Mesendoderm (in vitro differentiated cells): Measurements from ENCODE around the gene TANGO6.

ENCODE experiments used
- DNase-seq: peaks from one replicate; pipeline ENCODE4 v3.0.0; 2013
- H2AK5ac ChIP-seq: 2 replicates; pipeline ENCODE4 v1.6.1; 2013; ENCODE audit warnings: low read length, inconsistent platforms
- H2BK120ac ChIP-seq: 2 replicates; pipeline ENCODE4 v1.6.1; 2013; ENCODE audit warnings: low read depth, mild to moderate bottlenecking, low read length, moderate library complexity, mixed read lengths
- H2BK15ac ChIP-seq: replicated peaks from 2 replicates; pipeline ENCODE4 v1.6.1; 2013; ENCODE audit warnings: low read depth, mild to moderate bottlenecking, moderate library complexity
- H2BK5ac ChIP-seq: 2 replicates; pipeline ENCODE4 v1.6.1; 2013; ENCODE audit warnings: low read length, inconsistent platforms
- H3K18ac ChIP-seq: 2 replicates; pipeline ENCODE4 v1.6.1; 2013; ENCODE audit warnings: mild to moderate bottlenecking, low read length, mixed read lengths
- H3K23ac ChIP-seq: one replicate; pipeline ENCODE4 v1.6.1; 2013; ENCODE audit warnings: low read length
- H3K27ac ChIP-seq: 2 replicates; pipeline ENCODE4 v1.5.1; 2013; ENCODE audit warnings: low read depth, mild to moderate bottlenecking, inconsistent platforms, low read length, moderate library complexity
- H3K27me3 ChIP-seq: 2 replicates; pipeline ENCODE4 v1.6.1; 2013; ENCODE audit warnings: low read length, control low read depth, mild to moderate bottlenecking, inconsistent platforms; ENCODE audit not compliant: insufficient read depth, poor library complexity
- H3K36me3 ChIP-seq: 2 replicates; pipeline ENCODE4 v1.6.1; 2013; ENCODE audit warnings: low read length, inconsistent platforms; ENCODE audit not compliant: control insufficient read depth, insufficient read depth
- H3K4ac ChIP-seq: one replicate; pipeline ENCODE4 v1.6.1; 2013; ENCODE audit warnings: low read depth, mild to moderate bottlenecking, low read length, moderate library complexity
- H3K4me1 ChIP-seq: 2 replicates; pipeline ENCODE4 v1.6.1; 2013; ENCODE audit warnings: low read depth, low read length, inconsistent platforms; ENCODE audit not compliant: control insufficient read depth
- H3K4me2 ChIP-seq: 2 replicates; pipeline ENCODE4 v1.6.1; 2013; ENCODE audit warnings: low read length
- H3K4me3 ChIP-seq: 2 replicates; pipeline ENCODE4 v1.5.1; 2013; ENCODE audit warnings: mild to moderate bottlenecking, low read length
- H3K56ac ChIP-seq: one replicate; pipeline ENCODE4 v1.6.1; 2013; ENCODE audit warnings: low read length
- H3K79me1 ChIP-seq: 2 replicates; pipeline ENCODE4 v1.6.1; 2013; ENCODE audit warnings: low read length, inconsistent platforms
- H3K79me2 ChIP-seq: 2 replicates; pipeline ENCODE4 v1.6.1; 2013; ENCODE audit warnings: mild to moderate bottlenecking, low read length; ENCODE audit not compliant: control insufficient read depth, insufficient read depth
- H3K9ac ChIP-seq: 2 replicates; pipeline ENCODE4 v1.6.1; 2013; ENCODE audit warnings: low read length, inconsistent platforms
- H4K5ac ChIP-seq: one replicate; pipeline ENCODE4 v1.6.1; 2013; ENCODE audit warnings: low read length
- H4K8ac ChIP-seq: one replicate; pipeline ENCODE4 v1.6.1; 2013; ENCODE audit warnings: low read depth, mild to moderate bottlenecking, control low read depth, low read length, moderate library complexity
- WGBS: extraction: QIAGEN DNeasy Blood & Tissue Kit; methylation state at CpG from one replicate; pipeline ENCODE4 v1.1.7; 2013; ENCODE audit warnings: low lambda C conversion rate, missing lambda C conversion rate; ENCODE audit not compliant: insufficient coverage; ENCODE audit errors: extremely low coverage; 5-methylcytosine and 5-hydroxymethylcytosine counted together

Gene TANGO6

DNA sequence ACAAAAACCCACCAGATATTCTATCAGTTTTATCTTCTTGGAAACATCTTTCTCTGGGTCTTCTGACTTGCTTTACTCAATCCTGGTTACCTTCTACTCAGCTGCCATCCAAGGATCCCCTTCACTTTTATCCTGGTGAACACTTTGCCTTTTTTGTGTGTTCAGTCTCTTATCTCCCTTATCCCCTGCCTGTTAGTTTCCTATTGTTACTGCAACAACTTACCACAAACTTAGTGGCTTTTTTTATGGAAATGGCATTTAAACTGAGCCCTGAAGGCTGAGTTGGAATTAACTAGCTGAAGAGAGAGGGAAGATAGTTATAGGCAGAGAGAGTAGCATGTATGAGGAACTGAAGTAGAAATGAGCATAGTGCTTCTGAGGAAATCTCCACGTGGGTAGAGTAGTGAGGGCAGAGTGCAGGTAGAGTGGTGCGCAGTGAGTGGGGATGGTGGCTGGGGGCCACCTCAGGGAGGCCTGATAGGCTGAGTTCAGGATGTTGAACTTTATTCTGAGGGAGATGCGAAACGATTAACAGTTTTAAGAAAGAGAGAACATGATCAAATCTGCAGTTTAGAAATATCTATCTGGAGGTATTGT lies 26.3 kb downstream of the TANGO6 start:
- Histone ChIP-seq H3K79me2 (no peaks in the 10 kb centered on the region), H4K8ac (no peak overlapping the region), H3K4me1 (no peaks in the 10 kb centered on the region), H3K79me1 (no peaks in the 10 kb centered on the region), H3K27ac (no peak overlapping the region), H3K4me3 (no peak overlapping the region), H2BK120ac (no peak overlapping the region), H4K5ac (no peak overlapping the region), H3K56ac (no peak overlapping the region), H3K18ac (no peak overlapping the region), H3K23ac (no peak overlapping the region), H3K4ac (no peak overlapping the region), H2BK15ac (no peak overlapping the region), H3K27me3 (no peaks in the 10 kb centered on the region), H3K36me3 (no peaks in the 10 kb centered on the region), H2AK5ac (no peak overlapping the region), H3K9ac (no peak overlapping the region), H3K4me2 (no peak overlapping the region), H2BK5ac (no peak overlapping the region)
- DNase-seq = no peak
- no CpG with 5 or more reads among the region's 4 CpGs for WGBS

DNA sequence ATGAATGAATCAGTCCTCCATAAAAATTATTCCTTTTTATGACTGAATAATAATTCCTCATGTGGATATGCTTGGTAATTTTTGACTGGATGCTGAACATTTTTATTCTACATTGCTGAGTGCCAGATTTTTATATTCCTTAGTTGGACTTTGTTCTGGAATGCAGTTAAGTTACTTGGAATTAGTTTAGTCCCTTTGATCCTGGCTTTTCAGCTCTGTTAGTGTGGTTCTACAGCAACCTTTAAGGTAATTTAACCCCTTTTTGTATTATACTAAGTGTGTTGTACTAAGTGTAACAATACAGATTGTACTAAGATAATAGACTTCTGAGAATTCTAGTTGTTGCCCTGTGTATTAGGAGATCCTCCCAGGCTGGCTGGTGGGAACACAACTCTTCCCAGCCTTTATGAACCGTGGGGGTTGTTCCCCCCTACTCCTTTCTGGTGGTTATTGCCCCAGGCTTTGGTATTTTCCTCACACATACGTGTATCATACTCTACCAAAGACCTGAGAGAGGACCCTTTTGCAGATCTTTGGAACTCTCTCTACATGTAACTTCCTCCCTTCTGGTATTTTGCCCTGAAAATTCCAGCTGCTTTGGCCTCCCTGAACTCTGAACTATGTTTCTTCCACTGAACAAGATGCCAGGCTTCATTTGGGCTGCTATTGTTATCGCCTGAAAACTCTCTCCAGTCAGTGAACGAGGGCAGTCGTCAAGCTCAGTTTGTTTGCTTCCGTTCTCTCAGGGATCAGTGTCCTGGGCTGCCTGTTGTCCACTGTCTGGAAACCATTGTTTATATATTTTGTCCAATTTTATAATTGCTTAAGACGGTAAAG lies 30.5 kb downstream of the TANGO6 start:
- Histone ChIP-seq H3K9ac (no peak overlapping the region), H3K36me3 (peaks cover 2% of the 10 kb centered on the region), H3K27ac (no peak overlapping the region)

DNA sequence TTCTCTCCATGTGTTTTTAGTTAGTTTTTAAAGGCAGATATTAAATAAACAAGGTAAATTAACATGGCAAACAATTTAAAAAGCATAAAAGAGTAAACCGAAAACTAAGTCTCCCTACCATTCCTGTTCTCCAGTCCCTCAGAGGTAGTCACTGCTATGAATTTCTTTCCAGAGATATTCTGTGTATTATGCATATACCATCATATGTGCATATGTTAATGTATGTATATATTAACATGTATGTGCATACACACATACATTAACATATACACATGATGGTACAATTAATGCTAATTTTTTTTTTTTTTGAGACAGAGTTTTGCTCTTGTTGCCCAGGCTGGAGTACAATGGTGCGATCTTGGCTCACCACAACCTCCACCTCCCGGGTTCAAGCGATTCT lies 32.5 kb downstream of the TANGO6 start:
- DNase-seq = no peak
- Histone ChIP-seq H4K5ac (no peak overlapping the region), H3K4me2 (no peak overlapping the region), H3K27ac (no peak overlapping the region), H3K4ac (no peak overlapping the region), H3K23ac (no peak overlapping the region), H2BK5ac (no peak overlapping the region), H3K79me1 (no peaks in the 10 kb centered on the region), H3K4me3 (no peak overlapping the region), H3K56ac (no peak overlapping the region), H2BK120ac (no peak overlapping the region), H3K79me2 (no peaks in the 10 kb centered on the region), H4K8ac (no peak overlapping the region), H3K36me3 (peaks cover 2% of the 10 kb centered on the region), H2BK15ac (no peak overlapping the region), H3K4me1 (no peaks in the 10 kb centered on the region), H3K18ac (no peak overlapping the region), H3K9ac (no peak overlapping the region), H3K27me3 (no peaks in the 10 kb centered on the region), H2AK5ac (no peak overlapping the region)
- WGBS = no CpG with 5 or more reads among the region's 4 CpGs

More for the DNA sequence above, 30.5 kb downstream of the TANGO6 start:
- Histone ChIP-seq H2AK5ac (no peak overlapping the region), H3K27me3 (no peaks in the 10 kb centered on the region), H2BK120ac (no peak overlapping the region), H3K79me2 (no peaks in the 10 kb centered on the region), H3K4ac (no peak overlapping the region), H4K8ac (no peak overlapping the region), H3K4me1 (no peaks in the 10 kb centered on the region), H3K79me1 (no peaks in the 10 kb centered on the region), H3K23ac (no peak overlapping the region), H3K4me2 (no peak overlapping the region), H3K4me3 (no peak overlapping the region), H4K5ac (no peak overlapping the region), H3K56ac (no peak overlapping the region), H2BK15ac (no peak overlapping the region), H3K18ac (no peak overlapping the region), H2BK5ac (no peak overlapping the region)
- WGBS = no CpG with 5 or more reads among the region's 7 CpGs
- DNase-seq = no peak

DNA sequence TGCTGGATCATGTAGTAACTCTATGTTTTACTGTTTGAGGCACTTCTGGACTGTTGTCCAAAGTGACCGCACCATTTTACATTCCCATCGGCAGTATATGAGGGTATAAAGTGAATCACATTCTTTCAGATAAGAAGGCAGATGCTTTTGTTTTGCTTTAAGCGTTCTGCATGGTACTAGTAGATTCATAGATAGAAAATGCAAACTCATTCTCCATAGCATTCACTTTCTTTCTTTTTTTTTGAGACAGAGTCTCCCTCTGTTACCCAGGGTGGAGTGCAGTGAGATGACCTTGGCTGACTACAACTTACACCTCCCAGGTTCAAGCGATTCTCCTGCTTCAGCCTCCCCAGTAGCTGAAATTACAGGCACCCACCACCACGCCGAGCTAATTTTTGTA lies 40.4 kb downstream of the TANGO6 start:
- no peak overlapping the region for H3K18ac ChIP-seq
- WGBS = no CpG with 5 or more reads among the region's 6 CpGs
- H3K79me1 ChIP-seq = no peaks in the 10 kb centered on the region
- no peak overlapping the region for H2AK5ac ChIP-seq
- no peak for DNase-seq
- no peak overlapping the region for H3K9ac ChIP-seq
- H4K5ac ChIP-seq = no peak overlapping the region
- H2BK15ac ChIP-seq = no peak overlapping the region
- H3K4me1 ChIP-seq = no peaks in the 10 kb centered on the region
- no peak overlapping the region for H3K56ac ChIP-seq
- H4K8ac ChIP-seq = no peak overlapping the region
- no peak overlapping the region for H3K4me3 ChIP-seq
- no peaks in the 10 kb centered on the region for H3K79me2 ChIP-seq
- no peaks in the 10 kb centered on the region for H3K36me3 ChIP-seq
- H3K27me3 ChIP-seq = no peaks in the 10 kb centered on the region
- no peak overlapping the region for H3K4ac ChIP-seq
- no peak overlapping the region for H2BK120ac ChIP-seq
- no peak overlapping the region for H3K23ac ChIP-seq
- H2BK5ac ChIP-seq = no peak overlapping the region
- H3K4me2 ChIP-seq = no peak overlapping the region
- H3K27ac ChIP-seq = no peak overlapping the region

DNA sequence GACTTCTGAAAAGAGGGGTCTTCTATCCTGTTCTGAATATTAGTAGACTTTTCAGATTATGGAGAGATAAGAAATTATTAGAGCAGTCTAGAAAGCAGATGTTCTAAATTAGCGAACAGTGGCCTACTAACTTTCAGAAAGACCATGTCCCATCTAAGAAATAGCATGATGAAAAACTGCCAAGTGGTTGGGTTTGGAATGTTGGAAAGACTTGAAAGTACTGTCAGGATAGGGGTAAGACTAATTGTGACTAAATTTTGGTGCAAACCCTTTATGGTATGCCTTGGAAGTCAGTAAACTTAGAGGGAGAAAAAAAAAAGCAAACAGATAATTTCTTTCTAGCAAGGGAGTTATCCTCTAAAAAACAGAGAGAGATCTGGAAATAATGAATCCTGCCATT lies 41.1 kb downstream of the TANGO6 start:
- no peak overlapping the region for H3K4me3 ChIP-seq
- H2AK5ac ChIP-seq = no peak overlapping the region
- H3K4ac ChIP-seq = no peak overlapping the region
- no peak overlapping the region for H4K5ac ChIP-seq
- H2BK15ac ChIP-seq = no peak overlapping the region
- H3K18ac ChIP-seq = no peak overlapping the region
- no peak overlapping the region for H3K23ac ChIP-seq
- no peak overlapping the region for H2BK120ac ChIP-seq
- no peak overlapping the region for H3K4me2 ChIP-seq
- no peak overlapping the region for H3K9ac ChIP-seq
- H3K56ac ChIP-seq = no peak overlapping the region
- no peaks in the 10 kb centered on the region for H3K79me1 ChIP-seq
- H3K27ac ChIP-seq = no peak overlapping the region
- H3K36me3 ChIP-seq = no peaks in the 10 kb centered on the region
- no CpG with 5 or more reads among the region's 1 CpG for WGBS
- H3K4me1 ChIP-seq = no peaks in the 10 kb centered on the region
- H2BK5ac ChIP-seq = no peak overlapping the region
- H3K79me2 ChIP-seq = no peaks in the 10 kb centered on the region
- H3K27me3 ChIP-seq = no peaks in the 10 kb centered on the region
- DNase-seq = no peak
- no peak overlapping the region for H4K8ac ChIP-seq
